DMS114 treated with DMSO at 0.1 percent for 48 hours (cell line): ENCODE data around the gene ZNRF2.
"Not testable (repeated sequence)": the region's sequence is repeated elsewhere in the genome, so short reads cannot be mapped to it uniquely, and the experiment has no call there.

Experiments
- DNase-seq: peaks from one replicate; lab custom pipeline; 2025; ENCODE audit not compliant: unreplicated experiment; lab: John Stamatoyannopoulos, UW

ZNRF2 gene

DNA sequence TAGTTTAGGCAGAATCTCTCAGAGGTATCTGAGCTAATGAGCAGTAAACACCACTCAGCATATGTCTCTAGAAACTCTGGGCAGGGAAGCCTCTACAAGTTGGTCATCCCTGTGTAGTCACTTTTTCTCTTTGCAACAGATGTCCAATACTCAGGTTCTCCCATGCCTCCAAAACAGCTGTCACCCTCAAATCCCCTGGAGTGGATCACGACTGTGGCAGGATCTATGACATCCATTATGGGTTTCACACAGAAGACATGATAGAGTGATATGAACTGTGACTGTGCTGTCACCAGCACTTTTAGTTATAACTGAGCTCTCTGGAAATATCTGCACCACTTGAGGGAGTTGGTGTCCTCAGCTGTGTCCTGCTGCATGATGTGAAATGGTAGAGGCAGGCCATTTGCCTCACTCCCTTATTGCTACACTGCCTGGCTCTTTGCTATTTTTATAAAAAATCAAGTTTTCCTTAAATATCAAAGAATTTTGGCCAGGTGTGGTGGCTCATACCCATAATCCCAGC lies 24.1 kb upstream of the ZNRF2 start:
- DNase-seq, result no peak

DNA sequence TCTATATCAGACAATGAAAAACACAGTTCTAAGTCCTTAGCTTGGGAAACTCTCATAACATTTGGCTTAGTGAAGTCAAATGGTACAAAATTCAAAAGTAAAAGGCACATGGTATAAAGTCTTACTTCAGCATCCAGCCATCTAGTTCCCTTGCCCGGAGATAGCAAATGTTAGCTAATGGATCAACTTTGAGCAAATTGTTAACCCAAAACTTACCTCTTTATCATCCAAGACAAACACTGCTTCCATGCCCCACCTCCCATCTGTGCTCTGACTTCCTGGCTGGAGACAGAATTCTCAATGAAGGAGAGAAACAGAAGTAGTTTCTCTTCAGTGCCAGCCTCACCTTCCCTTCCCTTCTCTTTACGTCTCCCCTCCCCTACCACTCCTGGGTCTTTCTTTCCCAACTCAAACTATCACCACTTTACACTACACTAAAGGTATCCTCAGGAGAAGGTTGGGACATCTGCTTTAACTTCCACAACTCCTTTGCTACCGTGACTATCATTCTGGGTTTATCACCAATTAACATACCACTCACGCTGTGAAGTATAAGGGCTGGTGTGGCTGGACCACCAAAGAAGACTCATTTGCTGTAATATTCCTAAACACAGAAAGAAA lies 21.2 kb upstream of the ZNRF2 start:
- DNase-seq, result no peak

DNA sequence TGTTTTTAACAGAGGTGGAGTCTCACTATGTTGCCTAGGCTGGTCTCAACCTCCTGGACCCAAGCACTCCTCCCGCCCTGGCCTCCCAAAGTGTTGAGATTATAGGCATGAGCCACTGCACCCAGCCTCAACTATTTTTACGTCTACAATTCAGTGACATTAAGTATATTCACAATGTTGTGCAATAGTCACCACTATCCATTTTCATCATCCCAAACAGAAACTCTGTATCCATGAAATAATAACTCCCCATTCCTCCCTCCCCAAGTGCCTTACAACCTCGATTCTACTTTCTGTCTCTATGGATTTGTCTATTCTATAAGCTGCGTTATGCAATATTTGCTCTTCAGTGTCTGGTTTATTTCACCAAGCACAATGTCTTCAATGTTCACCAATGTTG lies 20.3 kb upstream of the ZNRF2 start:
- no peak for DNase-seq

DNA sequence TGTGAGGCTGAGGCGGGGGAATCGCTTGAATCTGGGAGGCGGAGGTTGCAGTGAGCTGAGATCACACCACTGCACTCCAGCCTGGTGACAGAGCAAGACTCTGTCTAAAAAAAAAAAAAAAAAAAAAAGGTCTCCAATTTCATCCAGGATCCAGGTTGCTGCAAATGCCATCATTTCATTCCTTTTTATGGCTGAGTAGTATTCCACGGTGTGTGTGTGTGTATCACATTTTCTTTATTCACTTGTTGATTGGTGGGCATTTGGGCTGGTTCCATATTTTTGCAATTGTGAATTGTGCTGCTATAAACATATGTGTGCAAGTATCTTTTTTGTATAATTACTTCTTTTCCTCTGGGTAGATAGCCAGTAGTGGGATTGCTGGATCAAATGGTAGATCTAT lies 19.2 kb upstream of the ZNRF2 start:
- DNase-seq, result not testable (repeated sequence)

DNA sequence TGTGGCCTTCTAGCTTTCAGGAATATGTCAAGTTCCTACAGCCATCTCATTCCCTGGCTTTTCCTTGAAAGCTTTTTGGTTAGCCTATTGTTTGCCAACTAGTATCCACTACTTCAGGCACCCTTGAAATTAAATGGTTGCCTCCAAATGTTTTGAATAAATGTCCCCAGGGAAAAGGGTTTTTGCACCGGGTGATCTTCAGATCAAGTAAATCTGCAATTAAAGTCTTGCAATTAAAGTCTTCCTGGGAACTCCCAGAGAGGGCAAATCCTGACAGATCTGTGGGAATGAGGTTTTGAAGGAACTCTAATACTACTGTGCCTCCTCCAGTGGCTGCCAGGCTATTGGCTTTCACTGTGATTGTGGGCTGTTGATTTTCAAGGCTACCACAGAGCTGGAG lies 17.7 kb upstream of the ZNRF2 start:
- no peak for DNase-seq

DNA sequence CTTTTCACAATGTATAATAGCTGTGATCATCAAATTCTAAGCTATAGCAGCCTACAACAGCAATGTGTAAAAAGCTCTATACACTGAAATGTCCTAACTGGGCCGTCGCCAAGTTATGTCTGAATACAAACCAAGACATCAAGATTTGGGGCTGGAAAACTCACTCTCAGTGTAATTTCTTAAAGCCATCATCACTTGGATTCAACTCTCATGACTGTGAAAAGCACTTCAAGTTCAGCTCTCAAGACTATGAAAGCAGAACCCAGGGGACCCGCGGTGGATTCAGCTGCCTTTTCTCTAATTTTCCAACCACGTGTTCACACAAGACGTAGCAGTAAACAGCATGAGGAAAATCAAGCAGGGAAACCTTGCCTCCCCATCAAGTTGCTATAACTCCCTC lies 15.8 kb upstream of the ZNRF2 start:
- DNase-seq, result no peak

DNA sequence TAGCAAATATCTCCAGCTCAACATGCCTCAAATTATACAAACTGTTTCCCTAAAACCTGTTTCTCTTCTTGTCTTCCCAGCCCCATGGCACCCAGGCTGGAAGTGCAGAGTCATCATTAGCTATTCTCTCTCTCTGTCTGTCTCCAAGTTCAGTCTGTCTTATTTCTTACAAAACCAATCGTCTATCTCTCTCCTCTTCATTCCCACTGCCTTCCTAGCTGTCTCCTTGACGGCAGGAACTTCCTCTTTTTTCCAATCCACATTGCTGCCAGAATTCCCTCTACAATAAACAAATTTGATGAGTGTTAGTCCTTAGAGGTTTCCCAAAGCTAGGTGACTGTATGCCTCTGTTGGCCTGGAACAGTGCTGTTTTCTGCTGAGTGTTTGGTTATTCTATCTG lies 14.9 kb upstream of the ZNRF2 start:
- DNase-seq, result no peak

DNA sequence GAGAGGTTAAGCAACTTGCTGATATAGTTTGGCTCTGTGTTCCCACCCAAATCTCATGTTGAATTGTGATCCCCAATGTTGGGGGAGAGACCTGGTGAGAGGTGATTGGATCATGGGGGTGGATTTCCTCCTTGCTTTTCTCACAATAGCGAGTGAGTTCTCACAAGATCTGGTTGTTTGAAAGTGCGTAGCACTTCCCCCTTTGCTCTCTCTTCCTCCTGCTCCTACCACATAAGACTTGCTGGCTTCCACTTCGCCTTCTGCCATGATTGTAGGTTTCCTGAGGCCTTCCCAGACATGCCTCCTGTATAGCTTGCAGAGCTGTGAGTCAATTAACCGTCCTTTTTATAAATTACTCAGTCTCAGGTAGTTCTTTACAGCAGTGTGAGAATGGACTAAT lies 13.5 kb upstream of the ZNRF2 start:
- no peak for DNase-seq

DNA sequence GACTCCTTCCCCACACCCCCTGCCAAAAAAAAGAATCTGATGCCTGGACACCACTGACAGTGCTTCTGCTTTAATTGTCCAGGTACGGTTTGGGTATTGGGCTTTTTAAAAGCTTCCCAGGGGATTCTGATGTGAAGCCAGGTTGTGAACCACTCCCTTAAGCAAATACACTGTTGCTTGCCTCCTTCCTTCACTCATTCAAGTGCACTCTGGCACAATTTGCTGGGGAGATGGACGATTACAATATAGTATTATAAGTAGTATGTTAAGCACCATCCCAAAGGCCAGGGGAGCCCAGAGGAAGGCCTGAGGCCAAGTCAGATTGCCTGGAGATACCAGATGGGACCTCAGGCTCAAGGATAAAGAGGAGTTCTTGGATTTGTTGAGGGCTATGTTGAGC lies 12.3 kb upstream of the ZNRF2 start:
- DNase-seq, result no peak

DNA sequence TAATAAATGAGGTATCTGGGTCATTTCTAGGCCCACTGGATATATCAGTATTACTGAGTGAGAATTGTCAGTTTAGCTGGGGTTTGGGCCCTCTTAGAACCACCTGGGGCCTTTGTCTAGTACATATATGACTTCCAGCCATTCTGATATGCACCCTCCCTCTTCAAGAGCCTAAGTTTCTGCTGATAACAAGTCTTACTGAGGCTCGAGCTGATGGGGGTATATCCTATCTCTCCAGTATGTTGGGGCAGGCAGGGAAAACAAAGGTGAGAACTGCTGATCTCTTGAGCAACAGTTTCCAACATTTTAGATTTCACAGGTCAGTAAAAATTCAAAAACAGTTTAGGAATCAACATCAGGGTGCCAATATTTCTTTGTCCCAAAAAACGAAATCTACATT lies 10.8 kb upstream of the ZNRF2 start:
- no peak for DNase-seq

DNA sequence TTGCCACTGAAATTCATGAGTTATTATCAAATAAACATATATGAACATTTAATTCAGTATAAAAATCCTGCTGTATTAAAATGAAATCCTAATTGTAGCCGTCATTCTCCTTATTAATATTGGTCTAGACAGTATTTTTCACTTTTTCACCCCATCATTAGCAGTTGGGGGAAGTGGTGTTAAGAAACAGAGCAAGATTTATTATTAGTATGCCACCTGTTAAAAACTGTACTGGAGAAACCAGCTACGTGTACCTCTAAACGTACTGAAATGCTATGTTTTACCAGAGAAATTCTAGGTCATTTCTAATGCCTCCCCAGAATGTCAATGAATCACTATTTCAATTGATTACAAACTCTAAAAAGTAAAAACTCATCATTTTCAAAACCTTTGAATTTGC lies 9.8 kb upstream of the ZNRF2 start:
- DNase-seq, result no peak

DNA sequence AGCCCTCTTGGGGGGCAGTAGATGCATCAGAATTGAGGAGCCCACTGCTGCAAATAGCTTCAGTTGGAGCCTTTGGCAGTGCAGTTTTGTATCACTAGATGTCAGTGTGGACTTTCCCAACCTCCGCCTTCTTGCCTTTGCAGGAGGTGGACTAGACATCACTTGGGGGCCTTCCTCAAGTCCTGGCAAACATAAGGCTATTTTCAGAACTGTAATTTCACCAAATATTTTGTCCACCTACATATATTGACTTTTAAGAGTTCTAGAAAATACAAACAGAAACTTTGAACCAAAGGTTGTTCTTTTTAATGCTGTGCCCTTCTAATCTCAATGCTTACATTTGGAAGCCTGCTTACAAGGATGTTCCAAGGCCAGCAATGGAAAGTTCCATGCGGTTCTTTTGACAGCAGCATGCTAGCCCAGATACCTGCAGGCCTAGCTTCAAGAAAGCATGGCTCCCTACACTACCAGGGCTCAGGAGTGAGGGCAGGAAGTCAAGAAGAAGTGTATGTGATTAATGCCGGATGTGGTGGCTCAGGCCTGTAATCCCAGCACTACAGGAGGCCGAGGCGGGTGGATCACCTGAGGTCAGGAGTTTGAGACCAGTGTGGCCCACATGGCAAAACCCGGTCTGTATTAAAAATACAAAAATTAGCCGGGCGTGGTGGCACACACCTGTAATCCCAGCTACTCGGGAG lies 8.0 kb upstream of the ZNRF2 start:
- peak; percentile 67 for DNase-seq

DNA sequence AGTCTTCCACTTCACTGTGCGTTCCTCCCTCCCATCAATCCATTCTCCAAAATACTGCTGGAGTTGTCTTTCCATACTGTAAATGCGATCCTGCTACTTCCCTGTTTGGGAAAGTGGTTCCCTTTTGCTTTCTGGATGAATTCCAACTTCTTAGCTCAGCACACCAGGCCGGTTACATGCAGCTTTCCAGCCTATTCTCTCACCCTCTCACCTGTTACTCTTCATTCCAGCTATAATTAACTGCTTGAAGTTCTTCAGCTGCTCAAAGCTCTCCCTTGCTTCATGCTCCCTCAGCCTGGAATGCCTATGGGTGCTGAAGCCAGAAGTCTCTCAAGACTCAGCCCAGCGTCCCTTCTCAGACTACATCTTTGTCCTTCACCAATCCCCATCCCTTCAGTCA lies 6.0 kb upstream of the ZNRF2 start:
- DNase-seq, result no peak

DNA sequence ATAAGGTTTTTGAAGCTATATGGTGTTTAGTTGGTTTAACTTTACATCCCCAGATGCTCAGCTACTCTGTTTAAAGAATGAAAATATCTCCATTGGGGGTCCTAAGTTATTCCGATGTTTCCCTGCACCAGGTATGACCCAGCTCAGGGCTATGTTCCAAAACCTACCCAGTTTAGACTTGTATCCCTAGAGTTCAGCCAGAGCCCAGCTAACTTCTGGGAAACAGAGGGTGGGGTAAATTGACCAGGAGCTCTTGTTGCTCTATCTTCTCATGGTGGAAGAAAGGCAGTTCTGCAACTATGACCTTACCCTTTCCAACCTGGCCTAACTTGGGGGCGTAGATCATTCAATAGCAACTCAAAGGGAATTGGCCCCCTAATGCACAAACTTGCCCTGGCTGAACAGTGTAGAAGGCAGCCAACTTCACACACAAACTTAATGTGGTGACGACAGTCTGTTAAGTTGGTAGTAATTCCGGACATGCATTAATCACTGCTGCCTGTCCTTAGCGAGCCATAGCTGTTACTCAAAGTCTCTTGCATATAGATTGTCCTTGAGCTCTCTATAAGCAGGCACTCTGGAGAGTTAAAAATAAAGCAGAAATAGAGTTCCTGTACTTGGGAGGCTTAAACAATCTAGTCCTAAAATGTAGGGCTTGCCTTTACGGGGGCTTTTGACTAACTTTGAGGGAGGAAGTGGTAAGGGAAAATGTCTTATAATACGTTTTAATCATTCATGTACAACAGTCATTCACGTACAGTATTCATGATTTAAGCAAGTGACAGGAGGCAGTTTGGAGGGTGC lies 5.3 kb upstream of the ZNRF2 start:
- DNase-seq, result no peak

DNA sequence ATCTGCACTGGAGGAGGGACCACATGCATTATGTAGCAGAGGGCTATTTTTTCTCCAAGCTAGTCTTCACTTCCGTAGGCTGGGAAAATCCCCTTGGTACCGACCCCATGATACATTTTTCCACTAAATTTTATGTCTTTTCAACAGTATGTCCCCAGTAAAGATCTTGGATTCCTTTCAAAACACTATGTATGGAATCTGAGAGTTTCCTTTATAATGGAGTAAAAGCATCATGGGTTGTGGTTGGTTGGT lies 4.8 kb upstream of the ZNRF2 start:
- no peak for DNase-seq

DNA sequence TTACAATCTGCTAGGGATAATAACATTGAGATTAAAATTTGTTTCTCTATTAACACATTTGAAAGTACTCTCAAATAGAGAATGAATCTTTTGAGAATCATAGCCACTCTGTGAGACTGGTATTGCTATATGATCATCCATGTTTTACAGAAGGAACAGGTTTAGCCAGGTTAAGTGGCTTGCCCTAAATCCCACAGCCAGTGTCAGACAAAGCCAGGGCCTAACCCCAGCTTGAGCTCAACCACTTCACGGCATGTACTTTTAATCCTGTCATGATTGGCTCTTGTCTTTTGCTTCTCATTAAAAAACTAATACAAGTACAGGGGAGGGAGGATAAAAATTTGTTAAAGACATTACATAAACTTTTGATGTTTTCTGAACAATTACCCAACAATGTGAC lies 3.8 kb upstream of the ZNRF2 start:
- DNase-seq, result no peak

DNA sequence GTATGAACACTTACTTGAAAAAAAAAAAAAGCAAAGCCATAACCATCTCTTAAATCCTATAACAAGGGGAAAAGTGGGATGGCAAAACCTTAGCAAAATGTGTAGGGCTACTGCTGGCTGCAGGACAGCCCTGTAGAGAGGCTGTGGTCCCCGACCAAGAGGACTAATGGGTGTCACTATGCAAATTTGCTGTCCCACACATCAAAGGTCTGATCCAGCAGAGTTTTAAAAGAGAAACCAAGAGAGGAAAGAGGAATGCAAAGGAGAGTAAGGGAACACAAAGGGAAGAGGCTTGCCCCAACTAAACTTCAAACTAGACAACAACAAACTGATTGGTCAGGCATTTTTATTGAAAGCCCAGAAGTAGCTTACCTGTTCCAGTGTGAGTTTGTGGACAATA lies 3.1 kb upstream of the ZNRF2 start:
- DNase-seq, result no peak

DNA sequence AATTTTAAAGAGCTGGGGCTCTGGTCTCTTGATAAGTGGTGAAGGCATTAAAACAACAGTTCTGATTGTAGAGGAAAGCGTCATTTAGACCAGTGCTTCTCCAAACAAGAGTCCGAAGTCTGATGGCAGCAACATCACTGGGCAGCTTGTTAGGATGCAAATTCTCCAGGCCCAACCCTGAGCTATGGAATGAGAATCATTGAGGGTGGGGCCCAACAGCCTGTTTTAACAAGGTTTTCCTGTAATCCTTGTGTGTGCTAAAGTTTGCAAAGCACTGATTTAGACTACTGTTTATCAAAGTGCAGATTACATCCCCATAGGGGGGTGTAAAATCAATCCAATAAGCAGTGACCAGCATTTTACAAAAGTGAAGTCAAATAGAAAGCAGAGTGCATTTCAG lies 2.6 kb upstream of the ZNRF2 start:
- no peak for DNase-seq

DNA sequence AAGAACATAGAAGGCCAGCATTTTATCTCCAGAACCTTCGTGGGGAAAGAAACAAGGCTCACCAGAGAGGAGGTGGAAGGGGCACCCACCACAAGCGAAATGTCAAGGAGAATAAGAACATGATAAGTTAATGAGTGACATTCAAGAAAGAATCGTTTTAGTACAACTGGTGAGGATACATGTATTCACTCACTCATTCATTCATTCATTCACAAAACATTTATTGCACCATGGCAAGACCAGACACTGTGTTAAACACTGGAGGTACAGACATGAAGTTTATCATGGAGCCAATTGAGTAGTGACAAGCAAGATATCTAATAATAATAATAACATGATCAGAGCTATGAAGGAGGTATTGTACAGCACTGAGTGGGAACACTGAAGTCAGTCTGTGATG lies 1.7 kb upstream of the ZNRF2 start:
- DNase-seq, result no peak

DNA sequence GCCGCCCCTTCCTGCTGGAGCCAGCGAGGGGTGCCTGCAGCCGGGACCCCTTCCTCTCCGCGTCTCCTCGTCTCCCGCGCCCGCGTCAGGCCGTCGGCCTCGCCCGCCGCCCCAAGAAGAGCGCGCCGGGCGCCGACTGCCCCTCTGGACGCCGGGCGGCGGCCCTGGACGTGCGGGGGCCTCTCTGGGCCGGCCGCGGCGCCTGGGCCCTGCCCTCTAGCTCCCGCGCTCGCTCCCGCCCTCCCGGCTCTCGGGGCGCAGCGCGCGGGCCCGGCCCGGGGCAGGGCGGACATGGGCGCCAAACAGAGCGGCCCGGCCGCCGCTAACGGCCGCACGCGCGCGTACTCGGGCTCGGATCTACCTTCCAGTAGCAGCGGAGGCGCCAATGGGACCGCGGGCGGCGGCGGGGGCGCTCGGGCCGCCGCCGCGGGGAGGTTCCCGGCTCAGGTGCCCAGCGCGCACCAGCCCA lies 704 bp downstream of the ZNRF2 start:
- DNase-seq, result no peak

DNA sequence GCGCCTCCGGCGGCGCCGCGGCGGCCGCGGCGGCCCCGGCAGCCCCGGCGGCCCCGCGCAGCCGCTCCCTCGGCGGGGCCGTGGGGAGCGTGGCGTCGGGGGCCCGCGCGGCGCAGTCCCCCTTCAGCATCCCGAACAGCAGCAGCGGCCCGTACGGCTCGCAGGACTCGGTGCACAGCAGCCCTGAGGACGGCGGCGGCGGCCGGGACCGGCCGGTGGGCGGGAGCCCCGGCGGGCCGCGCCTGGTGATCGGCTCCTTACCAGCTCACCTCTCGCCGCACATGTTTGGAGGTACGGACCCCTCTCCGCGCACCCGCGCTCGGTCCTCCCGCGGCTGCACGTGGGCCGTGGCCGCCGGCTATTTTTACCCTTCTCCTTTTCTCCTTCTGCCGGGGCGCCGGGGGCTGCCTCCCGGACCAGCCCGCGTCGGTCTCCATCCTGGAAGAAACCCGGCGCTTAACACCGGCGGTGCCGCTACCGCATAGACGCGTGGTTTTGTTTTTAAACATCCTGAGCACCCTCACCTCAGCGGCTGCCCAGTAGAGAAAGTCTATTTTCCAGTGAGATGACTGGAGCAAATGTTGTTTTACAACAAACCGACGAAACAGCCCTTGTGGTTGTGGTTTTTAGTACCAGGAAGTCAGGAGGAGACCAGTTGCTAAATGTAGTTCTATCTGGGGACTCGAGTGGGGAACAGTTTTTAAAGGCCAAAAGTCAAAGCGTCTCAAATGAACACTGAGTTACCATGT lies 1.3 kb downstream of the ZNRF2 start:
- DNase-seq, result peak; percentile 31

DNA sequence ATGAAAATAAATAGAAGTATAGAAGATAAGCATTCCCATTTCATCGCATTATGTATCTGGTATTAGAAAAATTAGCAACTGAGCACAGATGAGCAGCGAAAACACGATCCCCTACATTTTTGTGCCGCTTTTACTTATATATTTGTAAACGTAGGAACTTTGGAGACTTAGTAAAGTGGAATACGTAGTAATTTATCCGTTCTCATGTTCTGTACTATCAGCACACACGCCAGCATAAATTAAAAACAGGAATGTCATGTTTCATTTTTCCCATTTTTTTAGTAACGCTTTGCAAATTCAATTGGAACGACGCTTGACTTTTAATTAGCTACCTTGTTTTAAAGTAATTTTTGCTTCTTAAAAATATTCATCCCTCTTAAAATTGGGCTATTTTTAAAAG lies 2.4 kb downstream of the ZNRF2 start:
- no peak for DNase-seq
